Measurements from ENCODE around the gene ALK. TPM values are rescaled to one million over a fixed set of nuclear protein-coding genes. Genes with fewer than 3 reads are reported as not detected.

The ALK gene
- polyA plus RNA-seq, 3 donors, result not detected

- Mint-ChIP-seq H3K9me3 (peaks cover 0 to 19% (median 8%) of the 10 kb centered on the region in 7 donors), H3K27ac (no peak overlapping the region)
- WGBS (ENCODE audit: insufficient coverage), result no CpG with 5 or more reads among the region's 1 CpG
Observed at GRCh38 chr2:29509397-29509796, 412.0 kb downstream of the ALK start.

GRCh38 chr2:29504746-29505145 is 416.6 kb downstream of the ALK start:
- no peak for DNase-seq
- TF ChIP-seq CTCF (IDR thresholded peaks at IDR 0.05), result no peak
- Mint-ChIP-seq H3K27ac (no peak overlapping the region), H3K36me3 (no peaks in the 10 kb centered on the region), H3K27me3 (ENCODE audit: low read depth in 3 of 3) (peaks cover 0 to 1% (median 0%) of the 10 kb centered on the region in 3 donors), H3K4me3 (no peak overlapping the region), H3K4me1 (no peaks in the 10 kb centered on the region), H3K9me3 (peaks cover 0 to 10% (median 4%) of the 10 kb centered on the region in 7 donors)
- Histone ChIP-seq H3K4me3 (replicated peaks in 1 of 3; ENCODE audit: low read depth in 2 of 3, low read length in 3 of 3) (no peak overlapping the region), H3K27ac (ENCODE audit: low read depth in 1 of 2, low read length in 2 of 2) (no peak overlapping the region), H3K4me1 (ENCODE audit: control insufficient read depth in 1 of 2, insufficient read depth in 2 of 2, low read length in 2 of 2) (no peaks in the 10 kb centered on the region), H3K36me3 (replicated peaks in 1 of 2; ENCODE audit: control insufficient read depth in 1 of 2, insufficient read depth in 2 of 2, low read length in 2 of 2) (no peaks in the 10 kb centered on the region), H2AFZ (ENCODE audit: insufficient read depth, low read depth, low read length, poor library complexity, severe bottlenecking) (no peak overlapping the region), H4K20me1 (ENCODE audit: insufficient read depth, low read length) (no peaks in the 10 kb centered on the region), H3K79me2 (ENCODE audit: insufficient read depth, low read length) (no peaks in the 10 kb centered on the region), H3K9me3 (replicated peaks in 1 of 2; ENCODE audit: control insufficient read depth in 1 of 2, insufficient read depth in 1 of 2, low read length in 2 of 2) (no peaks in the 10 kb centered on the region), H3K27me3 (ENCODE audit: control insufficient read depth in 2 of 2, insufficient read depth in 2 of 2, low read length in 2 of 2) (no peaks in the 10 kb centered on the region), H3K4me2 (replicated peaks; ENCODE audit: extremely low read depth, low read length, poor library complexity, severe bottlenecking) (no peak overlapping the region), H3K9ac (ENCODE audit: insufficient read depth, low read length, poor library complexity, severe bottlenecking) (no peak overlapping the region)
- intact Hi-C loops (cut with micrococcal nuclease), result no loop called here
- 100% methylated on average over 1 of the region's 3 CpGs for WGBS (ENCODE audit: insufficient coverage)

More at GRCh38 chr2:29509397-29509796, 412.0 kb downstream of the ALK start:
- H3K4me1 Mint-ChIP-seq, result no peaks in the 10 kb centered on the region
- no peak overlapping the region for H3K27ac ChIP-seq (ENCODE audit: low read depth in 1 of 2, low read length in 2 of 2)
- no peak overlapping the region for H3K4me2 ChIP-seq (replicated peaks; ENCODE audit: extremely low read depth, low read length, poor library complexity, severe bottlenecking)
- no peak for TF ChIP-seq CTCF (IDR thresholded peaks at IDR 0.05)
- no peak for DNase-seq
- no peaks in the 10 kb centered on the region for H3K36me3 Mint-ChIP-seq
- H3K4me3 ChIP-seq (replicated peaks in 1 of 3; ENCODE audit: low read depth in 2 of 3, low read length in 3 of 3), result no peak overlapping the region
- H3K36me3 ChIP-seq (replicated peaks in 1 of 2; ENCODE audit: control insufficient read depth in 1 of 2, insufficient read depth in 2 of 2, low read length in 2 of 2), result no peaks in the 10 kb centered on the region
- no peak overlapping the region for H3K9ac ChIP-seq (ENCODE audit: insufficient read depth, low read length, poor library complexity, severe bottlenecking)
- no peak overlapping the region for H3K4me3 Mint-ChIP-seq
- no peaks in the 10 kb centered on the region for H4K20me1 ChIP-seq (ENCODE audit: insufficient read depth, low read length)
- no peaks in the 10 kb centered on the region for H3K27me3 ChIP-seq (ENCODE audit: control insufficient read depth in 2 of 2, insufficient read depth in 2 of 2, low read length in 2 of 2)
- no peak overlapping the region for H2AFZ ChIP-seq (ENCODE audit: insufficient read depth, low read depth, low read length, poor library complexity, severe bottlenecking)
- H3K27me3 Mint-ChIP-seq (ENCODE audit: low read depth in 3 of 3), result peaks cover 0 to 1% (median 1%) of the 10 kb centered on the region in 3 donors
- H3K79me2 ChIP-seq (ENCODE audit: insufficient read depth, low read length), result no peaks in the 10 kb centered on the region
- H3K4me1 ChIP-seq (ENCODE audit: control insufficient read depth in 1 of 2, insufficient read depth in 2 of 2, low read length in 2 of 2), result no peaks in the 10 kb centered on the region
- H3K9me3 ChIP-seq (replicated peaks in 1 of 2; ENCODE audit: control insufficient read depth in 1 of 2, insufficient read depth in 1 of 2, low read length in 2 of 2), result no peaks in the 10 kb centered on the region
- intact Hi-C loops (cut with micrococcal nuclease), result no loop called here

Measured in CD14-positive monocyte (primary cell).